ENCODE data around the gene CAMK2A. TPM values are rescaled to one million over a fixed set of nuclear protein-coding genes. Genes with fewer than 3 reads are reported as not detected.

Gene CAMK2A
- total RNA-seq, 3 donors from 2014 or later = 0.46 to 3.0 (median 0.93) TPM

DNA sequence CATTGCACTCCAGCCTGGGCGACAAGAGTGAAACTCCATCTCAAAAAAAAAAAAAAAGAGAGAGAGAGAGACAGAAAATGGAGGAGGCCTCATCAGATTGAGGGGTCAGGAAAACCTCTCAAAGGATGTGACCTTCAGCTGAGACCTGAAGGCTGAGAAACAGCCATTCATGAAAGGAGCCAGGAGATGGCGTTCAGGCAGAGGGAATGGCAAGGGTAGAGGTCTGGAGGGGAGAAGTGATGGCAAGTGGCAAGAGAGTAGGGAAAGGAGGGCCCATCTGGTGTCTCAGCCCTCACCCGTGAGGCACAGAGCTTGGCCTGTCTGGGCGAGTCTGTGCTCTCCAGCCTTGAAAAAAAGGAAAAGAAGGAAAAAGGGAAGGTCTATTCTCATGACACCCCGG lies 17.0 kb downstream of the CAMK2A start:
- H3K36me3 ChIP-seq (ENCODE audit: low read depth) = no peaks in the 10 kb centered on the region
- no peaks in the 10 kb centered on the region for H3K4me1 ChIP-seq (ENCODE audit: low read depth)
- no peaks in the 10 kb centered on the region for H3K9me3 ChIP-seq
- intact Hi-C loops (cut with DNase I, micrococcal nuclease) = no loop called here
- TF ChIP-seq, protein P1, sequence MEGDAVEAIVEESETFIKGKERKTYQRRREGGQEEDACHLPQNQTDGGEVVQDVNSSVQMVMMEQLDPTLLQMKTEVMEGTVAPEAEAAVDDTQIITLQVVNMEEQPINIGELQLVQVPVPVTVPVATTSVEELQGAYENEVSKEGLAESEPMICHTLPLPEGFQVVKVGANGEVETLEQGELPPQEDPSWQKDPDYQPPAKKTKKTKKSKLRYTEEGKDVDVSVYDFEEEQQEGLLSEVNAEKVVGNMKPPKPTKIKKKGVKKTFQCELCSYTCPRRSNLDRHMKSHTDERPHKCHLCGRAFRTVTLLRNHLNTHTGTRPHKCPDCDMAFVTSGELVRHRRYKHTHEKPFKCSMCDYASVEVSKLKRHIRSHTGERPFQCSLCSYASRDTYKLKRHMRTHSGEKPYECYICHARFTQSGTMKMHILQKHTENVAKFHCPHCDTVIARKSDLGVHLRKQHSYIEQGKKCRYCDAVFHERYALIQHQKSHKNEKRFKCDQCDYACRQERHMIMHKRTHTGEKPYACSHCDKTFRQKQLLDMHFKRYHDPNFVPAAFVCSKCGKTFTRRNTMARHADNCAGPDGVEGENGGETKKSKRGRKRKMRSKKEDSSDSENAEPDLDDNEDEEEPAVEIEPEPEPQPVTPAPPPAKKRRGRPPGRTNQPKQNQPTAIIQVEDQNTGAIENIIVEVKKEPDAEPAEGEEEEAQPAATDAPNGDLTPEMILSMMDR (IDR thresholded peaks at IDR 0.05) = no peak
- no peak for ATAC-seq
- no peak overlapping the region for H3K4me3 ChIP-seq
- DNase-seq = peak in 1 of 3 donors; percentile 14

DNA sequence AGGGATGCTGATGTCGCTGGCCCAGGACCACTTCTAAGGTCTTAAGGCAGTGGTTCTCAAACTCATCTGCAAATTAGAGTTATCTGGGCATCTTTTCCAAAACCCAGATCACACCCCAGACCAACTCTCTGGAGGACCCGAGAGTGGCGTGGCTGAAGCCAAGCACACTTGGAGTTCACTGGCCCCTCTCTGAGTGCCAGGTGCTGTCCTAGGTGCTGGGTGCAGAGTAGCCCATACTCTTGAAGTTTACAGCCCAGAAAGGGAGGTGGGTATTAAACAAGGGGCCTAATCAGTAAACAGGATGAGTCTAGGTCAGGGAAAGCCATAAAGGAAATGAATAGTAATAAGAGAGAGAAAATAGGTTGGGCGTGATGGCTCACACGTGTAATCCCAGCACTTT lies 17.6 kb downstream of the CAMK2A start:
- no peaks in the 10 kb centered on the region for H3K4me1 ChIP-seq (ENCODE audit: low read depth)
- no peaks in the 10 kb centered on the region for H3K36me3 ChIP-seq (ENCODE audit: low read depth)
- DNase-seq = no peak
- TF ChIP-seq, protein P1 (IDR thresholded peaks at IDR 0.05) = no peak
- intact Hi-C loops (cut with DNase I, micrococcal nuclease) = no loop called here
- ATAC-seq = no peak
- H3K9me3 ChIP-seq = no peaks in the 10 kb centered on the region
- H3K4me3 ChIP-seq = no peak overlapping the region

DNA sequence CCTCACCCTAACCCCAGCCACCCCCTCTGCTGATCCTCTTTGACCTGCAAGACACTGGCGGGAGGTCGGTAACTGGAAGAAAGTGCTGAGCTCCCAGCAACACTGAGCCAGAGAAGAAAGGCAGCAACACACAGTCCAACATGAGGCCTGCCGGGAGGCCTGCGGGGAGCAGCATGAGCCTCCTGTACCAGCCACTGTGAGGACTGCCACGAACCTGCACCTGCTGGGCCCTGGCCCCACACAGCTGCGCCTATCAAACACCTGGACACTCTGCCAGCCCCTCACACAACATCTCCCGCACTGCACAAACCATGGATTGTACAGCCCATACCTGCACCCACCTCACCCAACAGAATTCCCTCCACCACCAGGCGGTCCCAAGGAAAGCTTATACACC lies 18.3 kb downstream of the CAMK2A start:
- ATAC-seq (no peak), DNase-seq (no peak)
- no peak overlapping the region for H3K4me3 ChIP-seq
- no peaks in the 10 kb centered on the region for H3K4me1 ChIP-seq (ENCODE audit: low read depth)
- TF ChIP-seq, protein P1 (IDR thresholded peaks at IDR 0.05) = no peak
- intact Hi-C loops (cut with DNase I, micrococcal nuclease) = no loop called here
- no peaks in the 10 kb centered on the region for H3K9me3 ChIP-seq
- H3K36me3 ChIP-seq (ENCODE audit: low read depth) = no peaks in the 10 kb centered on the region

DNA sequence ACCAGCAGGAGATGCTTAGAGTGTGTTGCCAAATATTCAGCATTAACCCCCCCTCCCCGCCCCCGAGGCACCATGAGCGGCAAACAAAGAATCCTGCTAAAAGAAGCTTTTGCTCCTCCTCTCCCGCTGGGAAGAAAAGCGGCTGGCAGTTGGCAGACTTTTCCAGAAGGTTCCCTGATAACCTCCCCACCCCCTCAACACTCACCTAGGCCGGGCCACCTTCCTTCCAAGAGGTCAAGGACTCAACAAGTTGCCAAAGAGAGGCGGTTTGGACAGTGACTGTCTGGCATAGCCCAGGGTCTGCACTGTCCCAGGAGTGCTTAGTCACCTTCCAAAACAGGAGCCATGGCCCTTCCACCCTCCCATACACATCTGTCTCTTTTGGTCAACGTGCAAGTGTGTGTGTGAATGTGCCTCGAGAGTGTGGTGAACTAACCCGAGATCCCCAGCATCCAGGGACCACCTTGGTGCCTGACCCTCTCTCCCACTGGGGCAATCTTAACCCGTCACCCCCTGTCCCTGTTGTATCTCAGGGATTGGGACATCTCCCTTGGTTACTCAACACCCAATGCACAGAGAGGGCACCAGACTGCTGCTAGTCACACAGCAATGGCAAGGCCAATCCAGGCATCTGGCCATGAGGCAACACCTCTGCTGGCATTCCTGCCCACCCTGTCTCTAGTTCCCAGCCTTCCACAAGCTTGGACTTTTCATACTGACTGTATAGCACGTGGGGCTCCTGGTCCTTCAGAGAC lies 18.9 kb downstream of the CAMK2A start:
- ATAC-seq = no peak
- H3K36me3 ChIP-seq (ENCODE audit: low read depth) = no peaks in the 10 kb centered on the region
- no peaks in the 10 kb centered on the region for H3K9me3 ChIP-seq
- no peaks in the 10 kb centered on the region for H3K4me1 ChIP-seq (ENCODE audit: low read depth)
- DNase-seq = no peak
- no peak overlapping the region for H3K4me3 ChIP-seq
- TF ChIP-seq, protein P1 (IDR thresholded peaks at IDR 0.05) = no peak
- intact Hi-C loops (cut with DNase I, micrococcal nuclease) = no loop called here

DNA sequence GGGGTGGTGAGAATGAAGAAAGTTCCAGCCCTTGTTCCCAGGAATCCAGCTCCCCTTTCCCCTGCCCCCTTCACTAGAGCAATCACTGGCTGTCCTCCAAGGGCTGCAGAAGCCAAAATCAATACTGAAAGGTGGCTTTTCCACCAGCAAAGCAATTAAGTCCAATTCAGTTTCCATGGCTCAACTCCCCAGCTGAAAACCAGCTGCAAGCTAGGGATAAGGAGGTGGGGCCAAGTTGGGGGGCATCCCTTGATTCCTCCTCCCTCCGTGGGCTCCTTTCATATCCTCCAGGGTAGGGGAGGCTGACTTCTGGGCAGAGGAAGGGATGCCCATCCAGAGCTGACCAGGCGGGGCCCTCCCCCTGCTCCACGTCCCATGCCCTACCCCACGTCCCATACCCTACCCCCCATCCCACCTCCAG lies 22.7 kb downstream of the CAMK2A start:
- no peaks in the 10 kb centered on the region for H3K4me1 ChIP-seq (ENCODE audit: low read depth)
- no peak overlapping the region for H3K4me3 ChIP-seq
- DNase-seq = no peak
- H3K36me3 ChIP-seq (ENCODE audit: low read depth) = no peaks in the 10 kb centered on the region
- H3K9me3 ChIP-seq = no peaks in the 10 kb centered on the region
- TF ChIP-seq, protein P1 (IDR thresholded peaks at IDR 0.05) = no peak
- ATAC-seq = no peak
- intact Hi-C loops (cut with DNase I, micrococcal nuclease) = loop anchor here in 1 of 2 donors (10.0 kb wide), 1 partner anchor 88 kb away; the partner anchor contains the start of gene TCOF1
